GM08714 (cell line): ENCODE results near the gene EPS8L1.

Source experiments
- H3K4me3 ChIP-seq: fragments of 200-500 bp; sonication (Bioruptor generic); 2 replicates; pipeline ENCODE4 v1.5.1; 2014; ENCODE audit warnings: mild to moderate bottlenecking, low read length, inconsistent platforms
- ZNF274 ChIP-seq: IDR thresholded peaks from 2 replicates; pipeline ENCODE4 v1.6.1; 2012; ENCODE audit warnings: mild to moderate bottlenecking, low read depth, low read length

The EPS8L1 gene

GRCh38 chr19:55119053-55119452, 43.4 kb downstream of the EPS8L1 start:
- TF ChIP-seq ZNF274: no peak
- no peak overlapping the region for H3K4me3 ChIP-seq

GRCh38 chr19:55131421-55131820, 55.8 kb downstream of the EPS8L1 start:
- no peak for TF ChIP-seq ZNF274
- H3K4me3 ChIP-seq: no peak overlapping the region

- no peak overlapping the region for H3K4me3 ChIP-seq
- TF ChIP-seq ZNF274: no peak
Observed at GRCh38 chr19:55132453-55133129, 56.9 kb downstream of the EPS8L1 start.

- no peak for TF ChIP-seq ZNF274
- H3K4me3 ChIP-seq: no peak overlapping the region
Observed at GRCh38 chr19:55133639-55134444, 58.2 kb downstream of the EPS8L1 start.

DNA sequence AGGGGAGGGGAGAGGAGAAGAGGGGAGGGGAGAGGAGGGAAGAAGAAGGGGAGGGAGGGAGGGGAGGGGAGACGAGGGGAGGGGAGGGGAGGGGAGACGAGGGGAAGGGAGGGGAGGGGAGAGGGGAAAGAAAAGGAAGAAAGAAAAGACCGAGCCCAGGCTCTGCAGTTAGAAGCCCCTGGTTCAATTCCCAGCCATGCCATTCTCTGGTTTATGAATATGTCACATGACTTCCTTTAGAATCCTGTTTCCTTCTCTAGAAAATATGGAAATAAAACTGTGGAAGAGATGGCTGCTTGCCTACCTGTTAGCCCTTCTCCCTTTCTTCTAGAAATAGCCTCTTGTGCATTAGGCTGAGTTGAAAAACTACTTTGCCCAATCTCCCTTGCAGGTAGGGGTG, 59.1 kb downstream of the EPS8L1 start:
- no peak for TF ChIP-seq ZNF274
- H3K4me3 ChIP-seq: no peak overlapping the region

DNA sequence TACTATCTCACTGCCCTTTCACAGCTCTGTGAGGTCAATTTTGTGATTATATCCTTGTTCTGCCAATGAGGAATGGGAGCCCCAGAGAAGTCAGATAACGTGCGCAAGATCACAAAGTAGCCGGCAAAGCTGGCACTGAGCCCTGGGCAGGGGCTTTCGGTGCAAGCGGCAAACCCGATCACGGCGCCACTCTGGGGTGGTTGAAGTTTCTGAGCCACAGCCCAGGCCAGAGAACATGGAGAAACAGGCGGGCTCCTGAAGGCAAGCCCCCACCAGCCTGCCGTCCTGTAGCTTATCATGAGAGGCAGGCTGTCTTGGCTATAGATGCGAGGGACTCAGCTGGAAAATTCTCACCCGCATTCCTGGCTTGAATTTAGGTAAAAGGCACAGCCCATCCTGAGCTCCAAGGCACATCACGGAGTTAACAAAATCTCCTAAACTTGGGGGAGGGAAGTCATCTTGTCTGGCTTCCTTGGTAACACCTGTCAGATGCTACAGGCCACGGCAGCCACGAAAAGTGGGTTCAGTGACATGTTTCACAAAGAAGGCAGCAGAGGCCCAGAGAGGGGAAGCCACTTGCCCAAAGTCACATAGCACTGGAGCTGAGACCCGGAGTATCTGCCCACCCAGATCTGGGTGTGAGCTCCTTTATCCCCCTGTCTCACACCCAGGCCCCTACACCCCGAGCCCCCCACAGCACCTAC, 60.9 kb downstream of the EPS8L1 start:
- no peak overlapping the region for H3K4me3 ChIP-seq
- no peak for TF ChIP-seq ZNF274
